GM19467 (cell line): Measurements from ENCODE around the gene PHACTR3.
A peak's percentile ranks its signal among the peaks of the same experiment; 100 is the strongest.
"Not testable (repeated sequence)": the region's sequence is repeated elsewhere in the genome, so short reads cannot be mapped to it uniquely, and the experiment has no call there.

Source experiments
- ATAC-seq: cut with Tn5 transposase; IDR thresholded peaks from one replicate; pipeline ENCODE4 v1.9.1; 2021; ENCODE audit warnings: mild to moderate bottlenecking, moderate library complexity; ENCODE audit not compliant: unreplicated experiment

The PHACTR3 gene

DNA sequence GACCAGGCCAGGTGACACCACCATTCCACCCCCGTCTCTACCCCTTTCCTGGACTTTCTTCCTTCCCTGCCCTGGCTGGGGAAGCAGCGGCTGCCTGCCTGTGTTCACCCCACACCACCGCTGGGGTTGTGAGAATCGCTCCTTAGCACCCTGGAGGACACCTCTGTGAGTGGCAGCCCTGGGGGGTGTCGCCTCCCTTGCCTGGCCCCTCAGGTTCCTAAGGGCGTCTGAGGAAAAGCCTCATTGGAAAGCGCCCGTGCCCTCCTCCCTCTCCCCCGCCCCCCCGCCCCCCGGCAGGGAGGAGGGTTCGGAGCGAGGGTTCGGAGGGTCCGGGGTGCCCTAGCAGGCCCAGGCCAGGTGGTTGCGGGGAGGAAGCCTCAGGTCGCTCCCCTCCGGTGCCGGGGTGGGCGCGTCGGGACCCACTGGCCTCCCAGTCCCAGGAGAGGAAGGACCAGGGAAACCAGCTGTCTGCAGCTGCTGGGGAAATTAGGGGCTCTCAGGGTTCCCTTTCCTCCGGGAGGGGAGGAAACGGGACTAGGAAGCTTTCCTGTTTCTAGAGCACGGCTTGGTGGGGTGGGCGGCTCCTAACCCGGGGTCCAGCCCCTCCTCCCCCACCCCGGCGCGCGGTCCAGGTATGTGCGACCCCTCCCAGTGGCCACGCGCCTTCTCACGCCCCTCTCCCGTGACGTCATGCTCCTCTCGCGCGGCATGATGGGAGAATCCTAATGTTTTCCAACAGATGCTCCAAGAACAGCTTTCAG, at the start of gene PHACTR3:
Gene PHACTR3, plus strand, starts transcription at position 760 of the 761 bp plus-strand sequence. CDS start 475 bp downstream, outside the sequence.
- ATAC-seq = no peak

DNA sequence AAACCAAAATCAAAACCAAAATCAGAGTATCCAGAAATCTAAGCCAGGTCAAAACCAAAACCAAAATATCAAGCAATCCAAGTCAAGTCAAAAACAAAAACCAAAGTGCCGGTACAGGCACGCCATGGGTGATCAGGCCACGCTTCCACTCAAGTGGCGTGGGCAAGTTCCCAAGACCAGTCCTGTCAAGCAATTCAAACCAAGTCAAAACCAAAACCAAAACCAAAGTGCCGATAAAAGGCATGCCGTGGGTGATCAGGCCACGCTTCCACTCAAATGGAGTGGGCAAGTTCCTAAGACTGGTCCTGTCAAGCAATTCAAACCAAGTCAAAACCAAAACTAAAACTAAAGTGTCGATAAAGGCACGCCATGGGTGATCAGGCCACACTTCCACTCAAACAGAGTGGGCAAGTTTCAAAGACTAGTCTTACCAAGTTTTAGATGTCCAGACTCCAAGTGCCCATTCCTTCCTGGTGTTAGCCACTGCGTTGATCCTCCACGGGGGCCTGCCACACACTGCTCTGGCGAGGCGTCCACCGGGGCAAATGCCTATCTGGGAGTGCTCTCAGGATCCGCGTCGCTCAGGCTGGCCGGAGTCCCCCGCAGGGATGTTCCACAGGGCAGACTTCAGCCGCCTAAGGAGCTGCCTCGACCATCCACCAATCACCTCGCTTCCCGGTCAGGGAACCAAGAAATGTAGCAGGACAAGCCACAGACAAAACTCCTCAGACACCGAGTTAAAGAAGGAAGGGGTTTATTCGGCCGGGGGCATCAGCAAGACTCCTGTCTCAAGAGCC, 46.4 kb upstream of the PHACTR3 start:
- ATAC-seq = not testable (repeated sequence)

DNA sequence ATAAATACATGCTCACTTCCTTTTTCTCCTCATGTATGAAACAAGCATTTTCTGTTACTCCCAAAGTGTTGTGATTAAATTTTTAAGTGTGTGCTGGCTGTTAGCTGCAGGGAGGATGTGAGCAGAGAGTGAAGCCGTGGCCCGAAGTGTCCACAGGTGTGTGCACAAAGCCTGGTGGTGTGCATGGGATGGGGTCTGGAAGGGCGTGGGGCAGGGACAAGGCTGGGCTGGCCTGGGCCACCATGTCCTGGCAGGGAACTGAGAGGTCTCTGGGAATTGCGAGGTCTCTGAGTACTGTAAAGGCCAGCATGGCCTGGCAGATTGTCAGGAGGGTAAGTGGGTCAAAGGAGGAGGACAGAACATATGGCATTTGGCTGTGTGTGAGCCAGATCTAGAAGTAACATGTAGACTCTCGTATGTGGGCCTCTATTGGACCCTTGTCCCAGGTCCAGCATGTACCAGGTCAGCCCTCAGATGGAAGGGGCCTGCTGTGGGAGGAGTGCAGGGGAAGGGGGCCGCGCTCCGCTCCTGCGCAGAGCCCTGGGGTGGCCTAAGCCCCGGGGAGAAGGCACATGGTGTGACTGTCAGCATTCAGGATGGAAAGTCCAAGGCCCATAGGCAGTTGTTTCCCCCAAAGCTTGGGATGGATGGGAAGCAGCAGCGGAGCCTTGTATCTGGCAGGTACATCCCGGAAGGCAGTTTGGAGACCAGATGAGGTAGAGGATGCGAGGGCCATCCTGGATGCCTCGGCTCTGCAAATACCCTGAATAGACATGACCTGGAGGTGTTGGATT, 45.1 kb upstream of the PHACTR3 start:
- ATAC-seq = no peak

DNA sequence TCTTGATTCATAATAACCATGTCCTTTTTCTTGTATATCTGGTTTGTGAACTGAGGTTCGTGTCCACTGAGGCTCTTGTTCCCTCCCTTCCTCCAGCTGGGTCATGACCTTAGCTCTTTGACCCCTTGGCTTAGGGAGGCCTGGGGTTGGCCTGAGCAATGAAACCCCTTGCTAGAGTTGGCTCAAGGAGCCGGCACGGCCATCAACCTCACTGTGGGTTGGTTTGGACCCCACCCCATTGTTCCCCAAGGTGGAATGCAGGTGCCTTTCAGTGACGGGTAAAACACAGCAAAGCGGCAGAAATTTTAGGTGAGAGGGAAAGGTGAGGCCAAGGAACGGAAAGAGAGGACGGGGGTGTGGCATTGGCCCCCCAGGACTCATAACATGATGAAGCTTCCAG, 44.5 kb upstream of the PHACTR3 start:
- ATAC-seq = no peak

DNA sequence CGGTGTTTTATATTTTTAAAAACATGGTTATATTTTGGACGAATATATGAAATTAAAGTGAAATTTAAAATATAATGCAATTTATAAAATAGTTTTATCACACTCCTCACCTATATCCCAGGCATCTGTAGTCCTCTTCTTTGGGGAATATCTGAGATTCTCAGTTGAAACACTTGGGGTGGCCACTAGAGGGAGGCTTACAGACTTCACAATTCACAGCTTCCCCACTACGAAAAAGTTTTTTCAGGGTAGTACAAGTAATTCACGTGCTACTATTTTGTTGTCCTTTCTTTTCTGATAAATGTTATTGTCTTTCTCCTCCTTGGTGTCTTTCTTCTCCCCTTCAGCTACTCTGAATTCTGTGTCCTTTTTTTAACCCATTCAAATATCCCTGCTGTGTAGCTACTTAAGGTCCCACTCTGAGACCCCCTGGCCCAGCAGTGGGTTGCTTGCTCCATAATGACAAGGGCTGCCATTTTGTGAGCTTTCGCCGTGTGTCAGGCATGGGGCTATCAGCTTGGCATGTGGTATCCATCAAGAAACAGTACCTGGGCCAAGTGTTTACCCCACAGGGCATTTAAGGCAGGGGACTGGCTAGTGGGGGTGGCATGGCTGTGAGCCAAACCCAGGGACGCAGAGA, 43.6 kb upstream of the PHACTR3 start:
- ATAC-seq = no peak

DNA sequence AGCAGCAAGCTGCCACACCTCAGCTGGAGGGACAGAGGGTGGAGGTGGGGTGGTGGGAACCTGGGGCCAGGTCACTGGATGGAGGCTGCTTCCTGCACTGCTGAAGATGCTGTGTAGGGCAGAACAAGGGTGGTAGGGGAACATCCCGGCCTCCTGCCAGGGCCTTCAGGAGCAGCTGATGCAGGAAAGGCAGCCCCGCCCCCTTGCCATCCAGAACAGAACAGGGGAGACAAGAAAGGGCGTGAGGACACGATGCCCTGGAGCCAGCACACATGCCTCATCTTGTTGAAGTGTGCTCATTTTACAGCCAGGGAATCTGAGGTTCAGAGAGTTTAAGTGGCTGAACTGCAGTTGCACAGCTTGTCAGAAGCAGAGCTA, 43.1 kb upstream of the PHACTR3 start:
- ATAC-seq = no peak

DNA sequence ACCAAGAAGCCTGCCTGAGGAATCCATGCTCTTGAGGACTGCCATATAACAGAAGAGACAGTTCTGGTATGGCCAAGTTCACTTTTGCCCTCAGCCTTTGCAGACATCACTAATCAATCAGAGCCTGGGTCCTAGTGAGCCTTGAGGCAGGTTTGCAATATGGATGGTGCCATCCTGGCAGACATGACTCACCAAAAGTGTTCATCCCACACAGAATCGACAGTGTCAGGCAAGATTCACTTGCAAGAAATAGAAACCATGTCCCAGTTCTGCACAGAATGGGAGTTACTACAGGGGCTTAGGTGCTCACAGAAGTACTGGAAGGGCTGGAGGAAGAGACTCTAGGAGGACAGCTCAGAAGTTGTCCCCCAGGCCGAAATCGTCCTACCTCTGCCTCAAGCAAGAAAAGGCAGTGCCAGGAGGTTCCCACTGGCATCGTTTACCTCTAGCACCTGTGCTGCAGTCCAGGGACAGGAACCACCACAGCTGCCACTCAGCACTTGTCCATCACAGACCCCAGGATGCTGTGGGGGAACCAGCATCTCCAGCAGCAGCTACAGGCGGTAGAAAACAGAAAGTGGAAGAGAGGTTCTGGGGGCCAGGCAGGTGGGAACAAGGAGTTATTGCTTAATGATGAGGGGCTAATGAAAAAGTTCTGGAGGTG, 42.6 kb upstream of the PHACTR3 start:
- no peak for ATAC-seq

DNA sequence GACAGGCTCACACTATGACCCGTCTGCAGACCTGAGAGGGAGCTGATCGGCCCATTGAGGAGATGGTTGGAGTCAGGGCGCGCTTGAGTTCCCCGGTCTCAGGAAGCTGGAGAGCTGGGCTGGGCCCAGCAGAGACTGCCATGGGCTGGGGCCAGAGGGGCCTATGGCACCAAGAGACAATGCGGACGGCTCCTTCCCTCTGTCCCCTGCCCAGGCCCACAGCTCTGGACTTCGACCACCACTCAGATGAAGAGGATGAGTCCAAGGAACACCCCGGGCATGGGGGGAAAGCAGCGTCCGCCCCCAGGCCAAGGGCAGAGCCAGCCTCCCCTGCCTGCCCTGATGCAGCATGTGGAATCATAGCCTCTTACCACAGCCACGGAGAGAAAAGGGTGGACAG, 40.2 kb upstream of the PHACTR3 start:
- ATAC-seq = no peak

DNA sequence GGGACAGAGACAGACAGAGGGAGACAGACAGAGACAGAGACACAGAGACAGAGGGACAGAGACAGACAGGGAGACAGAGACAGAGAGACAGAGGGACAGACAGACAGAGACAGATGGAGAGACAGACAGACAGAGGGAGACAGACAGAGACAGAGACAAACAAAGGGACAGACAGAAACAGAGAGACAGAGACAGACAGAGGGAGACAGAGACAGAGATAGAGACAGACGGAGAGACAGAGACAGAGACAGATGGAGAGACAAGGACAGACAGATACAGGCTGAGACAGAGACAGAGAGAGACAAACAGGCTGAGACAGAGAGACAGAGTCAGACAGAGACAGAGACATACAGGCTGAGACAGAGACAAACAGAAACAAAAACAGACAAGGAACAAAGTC, 39.4 kb upstream of the PHACTR3 start:
- no peak for ATAC-seq

DNA sequence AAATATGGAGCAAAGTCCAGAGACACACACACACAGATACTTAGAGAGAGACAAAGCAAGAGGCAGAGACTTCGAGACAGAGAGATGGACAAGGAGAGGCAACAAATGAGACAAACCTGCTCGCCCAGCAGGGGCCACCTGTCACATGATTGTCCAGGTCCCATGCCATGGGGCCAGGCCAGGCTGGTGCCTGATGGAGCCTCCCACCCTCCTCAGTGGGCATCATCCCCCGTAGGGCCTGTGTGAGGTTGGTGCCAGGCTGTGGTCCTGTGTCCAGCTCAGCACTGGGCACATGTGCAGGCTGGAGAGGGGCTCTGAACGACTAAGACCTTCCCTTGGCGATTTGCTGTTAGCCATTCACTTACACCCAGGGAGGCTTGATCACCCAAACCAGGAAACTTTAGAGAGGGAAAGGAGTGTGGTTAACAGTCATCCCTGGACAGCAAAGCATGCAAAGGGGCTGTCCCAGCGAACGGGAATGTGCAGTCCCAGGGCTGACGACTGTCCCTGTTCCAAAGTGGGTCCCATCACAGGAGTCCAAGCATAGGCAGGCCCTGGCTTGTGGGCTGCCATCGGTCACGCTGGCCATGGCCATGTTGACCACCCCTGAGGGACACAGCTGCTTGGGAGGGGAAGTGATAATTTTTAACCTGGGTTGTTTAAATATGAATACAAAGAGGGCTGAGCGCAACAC, 38.4 kb upstream of the PHACTR3 start:
- no peak for ATAC-seq

DNA sequence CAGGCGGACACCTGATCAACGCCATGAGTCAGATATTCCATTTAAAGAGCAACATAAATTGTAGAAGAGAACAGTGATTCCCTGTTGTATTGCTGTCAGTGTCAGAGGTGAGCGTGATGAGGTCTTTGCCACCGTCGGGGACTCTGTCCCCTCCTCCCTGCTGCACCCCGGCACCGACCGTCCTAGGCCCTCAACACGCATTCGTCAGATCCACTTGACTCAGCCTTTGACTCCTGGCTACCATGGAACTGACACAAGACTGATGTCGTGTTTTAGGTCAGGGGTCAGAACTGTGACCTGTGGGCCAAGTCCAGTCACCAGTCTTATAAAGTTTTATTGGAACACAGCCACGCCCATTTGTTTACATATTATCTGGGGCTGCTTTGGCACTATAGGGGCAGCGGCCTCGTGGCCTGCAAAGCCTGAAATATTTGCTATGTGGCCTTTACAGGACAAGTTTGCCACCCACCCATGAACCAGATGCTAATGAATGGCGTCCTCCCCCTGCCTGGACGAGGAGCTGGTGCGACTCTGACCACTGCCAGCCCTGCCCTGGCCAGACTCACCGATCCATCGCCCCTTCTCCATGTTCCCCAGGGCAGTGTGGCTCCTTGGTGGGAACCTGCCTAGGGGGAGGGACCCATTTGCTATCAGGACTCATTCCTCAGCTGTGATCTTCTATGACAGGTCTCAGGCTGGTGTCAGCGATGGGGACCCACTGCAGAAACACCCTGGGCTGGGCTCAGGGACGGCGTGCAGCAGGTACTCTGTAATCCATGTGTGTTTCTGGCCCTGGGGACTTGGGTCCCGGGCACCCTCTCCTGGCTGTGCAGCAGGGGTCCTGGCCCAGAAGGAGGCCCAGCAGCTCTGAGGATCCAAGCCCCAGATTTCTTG, 37.5 kb upstream of the PHACTR3 start:
- no peak for ATAC-seq

DNA sequence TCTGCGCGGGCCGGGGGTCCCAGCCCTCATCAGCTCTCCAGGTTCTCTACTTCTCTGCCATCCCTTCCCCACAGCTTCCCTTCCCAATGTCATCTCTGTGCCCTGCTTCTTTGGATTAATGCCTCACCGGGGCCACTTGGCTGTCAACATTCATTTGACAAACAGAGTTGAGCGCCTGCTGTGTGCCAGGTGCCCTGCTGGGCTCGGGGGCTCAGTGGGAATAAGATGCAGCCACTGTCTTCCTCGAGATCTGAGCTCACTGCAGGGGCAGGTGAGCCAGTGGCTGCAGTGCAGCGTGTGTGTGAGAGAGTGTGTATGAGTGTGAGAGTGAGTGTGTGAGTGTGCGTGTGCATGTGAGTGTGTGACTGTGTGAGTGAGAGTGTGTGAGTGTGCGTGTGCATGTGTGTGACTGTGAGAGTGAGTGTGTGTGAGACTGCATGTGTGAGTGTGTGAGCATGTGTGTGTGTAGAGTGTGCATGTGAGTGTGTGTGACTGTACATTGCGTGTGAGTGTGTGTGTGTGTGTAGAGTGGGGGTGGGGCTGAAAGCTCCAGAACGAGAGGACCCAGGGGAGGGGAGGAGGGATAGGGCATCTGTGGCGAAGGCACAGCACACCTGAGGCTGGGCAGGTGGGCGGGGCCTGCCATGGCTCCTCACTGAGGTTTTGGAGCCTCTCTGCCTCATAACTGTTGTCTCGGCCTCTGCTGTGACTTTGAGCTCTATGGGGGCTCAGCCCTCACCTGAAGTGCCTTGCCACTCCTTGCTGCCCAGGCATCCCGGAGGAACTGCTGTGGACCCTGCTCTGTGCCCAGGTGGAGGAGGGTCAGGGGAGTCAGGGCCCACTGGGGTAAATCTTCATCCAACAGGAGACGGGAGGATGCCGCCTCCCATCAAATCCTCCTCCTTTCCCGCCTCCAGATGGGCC, 36.5 kb upstream of the PHACTR3 start:
- ATAC-seq = no peak

DNA sequence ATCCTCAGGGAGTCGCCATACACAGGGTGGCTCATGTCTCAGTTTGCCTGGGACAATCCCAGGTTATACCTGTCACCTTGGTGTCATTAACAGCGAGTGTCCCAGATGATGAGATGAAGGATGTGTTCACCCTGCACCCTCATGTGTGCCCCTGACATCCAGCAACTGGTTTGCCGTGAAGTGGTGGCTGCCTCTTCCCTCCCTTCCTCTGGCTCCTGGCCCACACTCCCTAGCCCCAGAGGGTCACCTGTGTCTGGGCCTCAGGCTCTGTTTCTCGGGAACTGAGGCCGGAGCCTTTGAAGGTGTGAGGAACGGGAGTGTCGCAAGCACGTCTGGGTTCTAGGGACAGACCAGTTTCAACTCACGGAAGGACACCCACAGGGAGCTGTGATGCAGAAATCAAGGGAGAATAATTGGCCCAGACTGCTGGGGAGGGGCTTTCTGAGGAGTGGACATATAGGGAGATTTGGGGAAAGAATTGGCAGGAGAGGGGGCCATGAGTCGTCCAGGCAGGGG, 35.8 kb upstream of the PHACTR3 start:
- ATAC-seq = no peak

DNA sequence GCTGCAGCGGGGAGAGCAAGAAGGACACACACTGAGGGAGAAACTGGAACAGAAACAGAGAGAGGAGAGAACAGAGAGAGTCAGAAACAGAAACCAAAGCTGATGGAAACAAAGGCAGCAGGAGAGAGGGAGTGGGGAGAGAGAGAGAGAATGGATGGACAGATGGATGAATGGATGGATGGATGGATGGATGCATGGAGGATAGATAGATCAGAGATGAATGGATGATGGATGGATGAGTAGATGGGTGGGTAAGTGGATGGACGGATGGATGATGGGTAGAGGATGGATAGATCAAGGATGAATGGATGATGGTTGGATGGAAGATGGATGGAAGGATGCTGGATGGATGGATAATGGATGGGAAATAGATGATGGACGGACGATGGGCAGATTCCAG, 35.0 kb upstream of the PHACTR3 start:
- no peak for ATAC-seq

DNA sequence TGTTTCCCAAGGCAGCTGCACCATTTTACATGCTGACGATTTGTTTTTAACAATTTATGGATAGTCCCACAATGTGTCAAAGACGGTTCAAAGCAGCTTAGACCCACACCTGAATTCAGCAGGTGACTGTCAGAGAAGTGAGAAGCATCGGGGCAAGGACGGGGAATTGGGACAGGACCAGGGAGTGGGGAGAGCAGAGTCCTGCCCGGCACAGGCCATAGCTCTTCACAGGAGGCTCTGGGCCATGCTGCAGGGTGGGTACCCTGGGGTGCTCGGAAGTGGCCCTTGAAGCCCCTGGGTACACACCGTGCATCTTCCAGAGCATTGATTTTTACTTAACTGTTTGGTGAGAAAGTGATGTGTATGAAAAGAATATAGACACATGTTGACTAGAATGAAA, 33.2 kb upstream of the PHACTR3 start:
- ATAC-seq = no peak

DNA sequence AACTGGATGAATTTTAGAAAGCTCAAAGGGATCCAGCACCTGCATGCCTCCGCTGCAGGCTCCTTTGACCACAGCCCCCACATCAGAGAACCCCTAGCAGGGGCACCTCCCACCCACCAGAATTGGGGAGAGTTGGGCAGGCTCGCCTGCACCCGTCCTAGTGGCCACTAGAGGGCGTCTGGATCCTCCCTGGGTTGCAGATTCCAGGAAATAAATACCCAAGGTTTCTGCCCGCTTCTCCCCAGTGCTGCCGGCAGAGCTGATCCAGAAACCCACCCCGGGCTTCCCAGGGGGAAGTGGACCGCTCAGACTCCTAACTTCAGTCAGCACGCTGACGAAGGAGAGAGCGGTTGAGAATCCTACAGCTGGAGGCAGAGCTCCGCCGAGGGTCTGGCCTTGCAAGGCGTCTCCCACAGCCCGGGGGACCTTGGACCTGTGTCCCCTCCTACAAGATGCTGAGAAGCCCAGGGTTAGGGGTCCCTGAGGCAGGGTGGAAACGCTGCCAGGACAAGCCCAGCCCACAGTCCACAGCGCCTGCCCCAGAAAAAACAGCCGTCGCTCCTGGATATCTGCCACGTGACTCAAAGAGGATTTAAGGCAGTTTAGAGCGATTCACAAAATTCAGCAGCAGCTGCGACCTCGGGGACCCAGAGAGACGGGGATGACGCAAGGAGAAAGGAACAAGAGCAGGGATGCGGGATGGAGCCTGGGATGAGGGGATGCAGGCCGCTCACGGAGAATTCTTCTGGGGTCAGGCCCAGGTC, 32.6 kb upstream of the PHACTR3 start:
- ATAC-seq = peak; percentile 59

DNA sequence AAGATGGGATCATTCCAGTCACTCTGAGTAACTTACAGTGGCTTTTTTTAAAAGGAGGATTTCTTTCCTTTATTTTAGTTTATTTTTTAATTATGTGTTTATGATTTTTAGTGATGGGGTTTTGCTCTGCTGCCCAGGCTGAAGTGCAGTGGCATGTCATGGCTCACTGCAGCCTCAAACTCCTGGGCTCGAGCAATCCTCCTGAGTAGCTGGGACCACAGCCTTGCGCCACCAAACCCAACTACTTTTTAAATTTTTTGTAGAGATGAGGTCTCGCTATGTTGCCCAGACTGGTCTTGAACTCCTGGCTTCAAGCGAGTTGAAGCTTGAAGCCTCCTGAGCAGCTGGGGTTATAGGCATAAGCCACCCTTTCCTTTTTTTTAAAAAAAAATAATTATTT, 31.8 kb upstream of the PHACTR3 start:
- no peak for ATAC-seq
